IPS-NIHi11 (cell line): ENCODE data around the gene KRT4.
"Not testable (repeated sequence)": the region's sequence is repeated elsewhere in the genome, so short reads cannot be mapped to it uniquely, and the experiment has no call there.

Source experiments
- DNase-seq: peaks from one replicate; pipeline ENCODE4 v3.0.0; 2012; ENCODE audit warnings: mixed read lengths, low spot score

The KRT4 gene

GRCh38 chr12:52772772-52773171 is 41.1 kb downstream of the KRT4 start:
- DNase-seq, result no peak

- no peak for DNase-seq
Observed at GRCh38 chr12:52772188-52772587, 41.7 kb downstream of the KRT4 start.

DNA sequence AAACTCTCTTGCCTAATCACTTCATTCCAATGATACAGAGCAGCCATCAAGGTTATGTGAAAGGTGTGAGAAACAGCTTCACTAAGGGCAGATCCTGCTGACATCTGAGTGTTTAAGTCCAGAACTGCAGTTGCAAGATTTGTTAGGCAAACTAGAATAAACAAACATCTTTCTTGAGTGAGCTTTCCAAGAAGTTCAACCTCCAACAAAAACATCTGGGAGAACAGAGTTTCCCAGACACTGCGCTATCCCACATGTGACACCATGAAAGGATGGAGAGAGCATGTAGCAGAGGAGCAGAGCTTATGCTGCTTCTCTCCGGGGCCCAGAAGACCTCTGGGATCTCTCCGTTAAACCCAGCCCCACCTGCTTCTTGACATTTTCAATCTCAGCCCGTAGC is 42.4 kb downstream of the KRT4 start:
- no peak for DNase-seq

DNA sequence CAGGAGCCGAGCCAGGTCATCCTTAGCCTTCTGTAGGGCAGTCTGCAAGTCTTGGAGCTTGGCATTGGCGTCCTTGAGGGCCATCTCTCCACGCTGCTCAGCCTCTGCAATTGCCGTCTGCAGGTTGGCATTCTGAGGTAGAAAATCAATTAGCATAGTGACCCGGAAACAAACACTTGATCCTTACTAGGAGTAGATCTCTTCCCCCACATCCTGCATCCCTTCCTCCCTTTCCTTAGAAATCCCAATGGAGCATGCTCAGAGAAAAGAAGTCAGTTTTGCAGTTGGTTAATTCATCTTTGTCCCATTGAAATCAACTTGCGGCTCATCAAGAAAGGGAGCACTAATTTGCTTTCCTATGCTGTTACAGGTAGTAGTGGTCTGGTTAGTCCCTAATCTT is 42.8 kb downstream of the KRT4 start:
- DNase-seq, result no peak

DNA sequence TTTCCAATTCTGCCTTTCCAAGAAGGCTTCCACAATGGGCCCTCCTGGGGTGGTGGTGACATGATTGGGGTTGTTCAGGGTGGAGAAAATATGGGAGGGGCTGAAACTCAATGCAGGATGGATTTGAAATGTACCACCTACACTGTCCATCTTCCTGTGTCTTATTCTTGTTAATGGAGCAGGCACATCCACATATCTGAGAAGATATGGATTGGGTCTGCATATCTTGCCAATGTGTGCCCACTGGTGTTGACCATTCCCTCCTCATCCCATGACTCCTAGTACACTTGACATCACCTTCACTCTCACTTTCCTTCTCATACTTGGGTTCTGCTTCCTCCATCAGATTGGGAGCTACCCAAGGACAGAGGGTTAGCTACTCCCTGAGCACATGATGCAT is 44.0 kb downstream of the KRT4 start:
- DNase-seq, result no peak

DNA sequence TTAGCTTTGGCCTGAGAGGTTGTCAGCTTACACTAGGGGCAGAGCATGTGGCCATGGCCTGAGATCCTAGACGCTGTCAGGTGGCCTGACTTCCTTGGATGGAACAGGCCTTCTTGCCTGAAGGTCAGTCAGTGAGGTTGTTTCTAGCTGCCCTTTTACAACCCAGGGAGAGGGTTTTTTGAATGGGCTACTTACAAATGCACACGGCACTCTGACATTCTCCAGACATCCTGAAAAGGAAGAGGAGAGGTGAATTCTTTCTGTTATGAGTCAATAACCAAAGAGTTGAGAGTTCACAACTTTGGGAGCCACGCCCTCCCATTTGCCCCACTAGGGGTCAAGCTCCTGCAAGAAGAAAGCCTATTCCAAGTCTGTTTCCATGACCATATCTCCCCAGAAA is 44.6 kb downstream of the KRT4 start:
- DNase-seq, result no peak

- DNase-seq, result no peak
Observed at GRCh38 chr12:52768479-52769200, 45.3 kb downstream of the KRT4 start.

DNA sequence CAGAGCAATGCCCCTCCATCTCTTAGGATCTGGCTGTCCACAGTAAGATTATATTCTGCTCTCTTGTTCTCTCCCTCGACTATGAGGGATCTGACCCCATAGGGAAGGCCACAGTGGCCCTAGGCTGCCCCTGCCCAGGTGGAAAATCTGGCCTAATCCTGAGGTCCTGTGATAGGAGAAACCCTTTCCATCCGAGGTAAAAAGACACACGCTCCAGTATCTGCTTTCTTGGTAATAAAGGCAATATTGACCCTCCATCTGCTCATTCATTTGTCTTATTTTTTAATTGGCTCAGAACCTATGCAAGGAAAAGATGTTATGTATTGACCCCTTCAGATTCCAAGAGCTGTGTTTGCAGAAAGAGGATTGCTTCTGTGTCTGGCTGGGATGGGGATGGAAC is 46.5 kb downstream of the KRT4 start:
- DNase-seq, result no peak

- no peak for DNase-seq
Observed at GRCh38 chr12:52767020-52767379, 46.9 kb downstream of the KRT4 start.

DNA sequence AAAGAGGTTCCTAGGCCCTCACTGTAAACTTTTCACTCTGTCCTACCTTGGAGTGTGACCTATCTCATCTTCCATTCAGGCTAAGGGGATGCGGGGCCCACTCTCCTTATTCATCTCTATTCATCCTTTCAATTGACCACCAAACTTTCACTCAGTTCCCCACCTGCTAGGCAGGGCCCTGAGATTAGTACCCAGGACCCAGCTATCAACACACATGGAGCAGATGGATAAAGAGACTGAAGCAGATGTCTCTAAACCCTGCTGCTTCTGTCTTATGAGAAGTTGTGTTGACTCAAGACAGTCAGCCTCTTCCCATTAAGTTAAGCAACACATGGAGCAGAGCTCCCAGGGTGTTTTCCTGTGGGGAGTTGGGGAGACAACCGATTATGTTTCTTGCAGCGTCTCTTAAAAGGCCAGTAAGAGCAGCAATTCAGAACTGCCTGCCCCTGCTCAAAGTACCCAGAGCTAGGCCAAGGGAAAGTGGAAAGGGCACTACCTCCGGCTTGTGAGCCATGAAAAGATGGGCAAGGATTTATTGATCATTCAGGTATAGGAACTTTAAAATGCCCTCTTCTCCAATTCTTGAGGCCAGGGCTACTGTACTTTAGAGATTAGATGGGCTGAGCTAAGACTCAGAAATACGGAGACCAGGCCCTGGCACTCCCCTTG is 47.4 kb downstream of the KRT4 start:
- DNase-seq, result no peak

GRCh38 chr12:52765702-52766101 is 48.2 kb downstream of the KRT4 start:
- DNase-seq, result no peak

GRCh38 chr12:52763991-52764390 is 49.9 kb downstream of the KRT4 start:
- DNase-seq, result no peak

- no peak for DNase-seq
Observed at GRCh38 chr12:52763036-52763659, 50.8 kb downstream of the KRT4 start.

GRCh38 chr12:52761802-52762201 is 52.1 kb downstream of the KRT4 start:
- no peak for DNase-seq

- not testable (repeated sequence) for DNase-seq
Observed at GRCh38 chr12:52761218-52761617, 52.7 kb downstream of the KRT4 start.

DNA sequence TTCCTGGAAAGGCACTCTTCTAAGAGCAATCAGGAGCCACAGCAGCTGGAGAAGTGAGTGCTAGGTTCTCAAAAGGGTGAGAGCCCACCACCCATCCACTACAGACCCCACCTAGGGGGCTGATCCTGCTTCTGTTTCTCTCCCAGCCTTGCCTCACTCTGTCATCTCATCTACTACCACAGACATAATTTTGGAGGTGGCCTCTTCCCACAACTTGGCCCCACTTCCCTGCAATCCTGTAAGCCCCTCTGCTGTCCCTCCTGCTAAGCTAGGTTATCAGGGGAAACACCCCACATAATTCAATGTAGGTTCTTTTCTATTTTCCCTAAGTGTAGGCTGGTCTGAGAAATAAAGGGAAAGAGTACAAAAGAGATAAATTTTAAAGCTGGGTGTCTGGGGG is 53.3 kb downstream of the KRT4 start:
- no peak for DNase-seq

GRCh38 chr12:52759695-52760094 is 54.2 kb downstream of the KRT4 start:
- DNase-seq, result no peak

DNA sequence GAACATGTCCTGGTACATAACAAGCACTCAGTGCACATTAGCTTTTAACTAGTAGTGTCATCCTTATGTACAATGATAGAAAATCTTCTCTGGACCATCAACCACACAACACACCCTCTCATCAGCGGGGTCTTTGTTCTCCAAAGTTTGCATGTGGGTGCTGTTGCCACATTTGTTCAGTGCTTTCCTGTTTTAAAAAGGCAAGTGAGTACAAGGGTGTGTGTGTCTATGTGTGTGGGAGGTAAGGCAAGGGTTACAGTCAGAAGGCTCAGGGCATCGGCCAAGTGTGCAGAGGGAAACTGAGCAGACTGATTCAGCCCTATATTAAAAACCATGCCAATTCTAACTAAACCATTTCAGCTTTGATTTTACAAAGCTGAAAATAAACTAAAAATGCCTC is 54.7 kb downstream of the KRT4 start:
- no peak for DNase-seq

DNA sequence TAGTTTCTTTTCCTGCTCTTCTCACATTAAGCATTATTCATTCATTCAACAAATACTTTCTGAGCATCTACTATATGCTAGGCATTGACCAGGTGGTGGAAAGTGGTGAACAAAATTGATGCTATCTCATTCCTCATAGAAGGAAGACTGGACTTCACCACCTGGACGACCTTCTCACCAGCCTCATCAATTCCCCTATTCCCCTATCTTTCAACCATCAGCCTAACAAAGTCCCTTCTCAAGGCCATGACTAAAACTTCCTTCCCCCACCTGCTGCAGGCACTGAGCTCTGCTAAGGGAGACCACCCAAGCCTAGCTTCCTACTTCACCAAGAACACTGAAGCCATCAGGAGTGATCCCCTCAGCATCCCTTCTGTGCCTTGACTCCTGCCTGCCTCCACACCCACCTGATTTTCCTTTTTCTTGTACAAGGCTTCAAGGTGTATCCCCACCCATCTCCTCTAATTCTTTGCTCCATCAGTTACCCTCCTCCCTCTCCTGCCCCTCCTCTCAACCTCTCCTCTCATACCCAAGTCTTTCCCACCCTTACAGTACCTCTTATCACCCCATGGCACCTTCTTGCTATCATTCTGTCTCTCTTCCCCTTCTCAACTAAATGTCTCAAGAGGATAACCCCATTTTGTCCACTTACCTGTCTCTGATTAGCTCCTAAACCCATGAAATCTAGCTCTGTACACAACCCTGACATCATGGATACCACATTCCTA is 56.3 kb downstream of the KRT4 start:
- DNase-seq, result no peak
